HCEC 1CT (cell line): ENCODE results near the gene ROBO2.

Experiments
- DNase-seq: peaks from one replicate; pipeline ENCODE4 v3.0.0-alpha.2; 2017

Gene ROBO2

GRCh38 chr3:77524946-77525682 is 485.2 kb downstream of the ROBO2 start:
- DNase-seq, result no peak

GRCh38 chr3:77526573-77527113 is 486.7 kb downstream of the ROBO2 start:
- DNase-seq, result no peak

- no peak for DNase-seq
These were observed 489.6 kb downstream of the ROBO2 start for GRCh38 chr3:77529522-77529921.

DNA sequence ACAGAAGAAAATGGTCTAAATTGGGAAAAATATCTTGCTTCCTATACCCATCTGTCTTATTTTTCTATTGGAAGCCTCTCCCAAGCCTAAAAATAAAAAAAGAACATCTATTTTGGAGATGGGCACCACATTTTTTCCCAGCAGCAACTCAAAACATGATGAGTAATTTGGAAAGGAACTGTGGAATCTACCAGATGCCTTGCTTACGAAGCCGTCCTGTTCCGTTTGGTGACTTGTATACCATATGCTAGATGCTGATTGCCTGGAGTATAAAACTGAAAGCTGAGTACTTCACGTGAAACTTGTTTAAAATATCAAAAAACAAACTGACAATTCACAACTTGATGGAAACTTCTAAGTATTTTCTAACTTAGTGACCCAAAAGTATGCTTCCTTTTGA is 491.0 kb downstream of the ROBO2 start:
- peak; percentile 31 for DNase-seq

DNA sequence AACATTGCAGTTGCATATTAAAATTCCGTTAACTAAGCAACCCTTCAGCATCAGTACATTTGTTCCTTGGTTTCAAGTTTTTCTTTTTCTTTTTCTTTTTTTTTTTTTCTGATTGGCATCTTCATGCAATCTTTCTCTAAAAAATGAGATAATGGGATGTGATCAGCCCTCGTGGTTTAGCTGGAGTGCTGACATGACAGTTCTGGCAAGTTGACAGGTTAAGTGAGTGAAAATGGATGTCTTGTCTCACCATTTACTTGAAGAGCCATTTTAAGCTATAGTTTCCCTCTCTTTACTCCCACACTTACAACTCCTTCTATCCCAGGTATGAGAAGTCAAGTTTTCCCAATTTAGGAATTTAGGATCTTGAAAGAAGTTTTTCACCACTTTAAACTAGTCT is 495.2 kb downstream of the ROBO2 start:
- no peak for DNase-seq

DNA sequence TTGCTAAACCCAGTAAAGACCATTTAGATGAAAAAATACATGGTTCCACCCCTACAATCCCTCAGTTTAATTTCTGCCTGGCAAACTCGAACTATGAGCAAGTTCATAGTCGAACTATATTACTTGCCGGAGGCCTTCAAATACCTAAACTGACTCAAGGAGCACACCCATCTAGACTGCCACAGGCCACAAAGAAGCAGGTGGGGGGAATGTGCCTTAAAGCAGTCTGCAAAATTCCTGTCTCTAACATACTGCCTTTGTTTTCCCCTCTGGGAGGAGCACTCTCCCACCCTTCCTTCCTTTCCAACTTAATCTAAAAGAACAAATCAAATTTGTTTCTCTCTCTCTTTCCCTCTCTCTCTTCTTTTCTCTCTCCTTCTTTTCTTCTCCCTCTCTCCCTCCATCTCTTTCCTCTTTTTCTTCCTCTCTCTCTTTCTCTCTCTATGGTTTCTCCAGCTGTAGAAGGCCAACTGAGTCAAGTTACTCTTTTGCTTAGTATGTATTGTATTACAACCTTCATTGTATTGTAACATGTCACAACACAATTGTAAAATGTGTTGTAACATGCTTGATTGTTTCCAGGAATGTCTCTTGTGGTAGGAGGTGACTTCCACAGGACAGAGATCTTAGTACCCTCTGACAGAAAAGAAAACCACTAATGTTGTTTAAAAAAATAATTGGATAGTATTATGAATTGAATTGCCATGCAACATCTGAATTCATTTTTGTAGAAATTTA is 496.3 kb downstream of the ROBO2 start:
- DNase-seq, result no peak

- no peak for DNase-seq
These were observed 499.1 kb downstream of the ROBO2 start for GRCh38 chr3:77539014-77539413.

DNA sequence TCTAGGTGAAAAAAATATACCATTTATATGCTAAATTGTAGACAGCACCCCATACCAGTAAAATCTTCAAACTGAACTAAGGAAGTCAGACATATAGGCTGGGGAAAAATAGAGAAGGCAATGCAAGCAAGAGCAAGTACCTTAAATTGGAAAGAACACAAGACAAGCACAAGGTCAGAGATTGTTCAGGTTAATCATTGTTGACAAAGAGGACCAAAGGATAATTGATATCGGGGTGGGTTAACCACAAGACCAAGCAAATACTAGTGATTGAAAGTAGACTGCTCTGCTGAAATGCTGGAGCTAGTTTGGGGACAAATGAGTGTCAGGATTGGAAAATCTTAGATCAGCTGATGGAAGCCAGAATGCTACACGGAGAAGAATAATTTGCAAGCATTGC is 499.8 kb downstream of the ROBO2 start:
- DNase-seq, result no peak

DNA sequence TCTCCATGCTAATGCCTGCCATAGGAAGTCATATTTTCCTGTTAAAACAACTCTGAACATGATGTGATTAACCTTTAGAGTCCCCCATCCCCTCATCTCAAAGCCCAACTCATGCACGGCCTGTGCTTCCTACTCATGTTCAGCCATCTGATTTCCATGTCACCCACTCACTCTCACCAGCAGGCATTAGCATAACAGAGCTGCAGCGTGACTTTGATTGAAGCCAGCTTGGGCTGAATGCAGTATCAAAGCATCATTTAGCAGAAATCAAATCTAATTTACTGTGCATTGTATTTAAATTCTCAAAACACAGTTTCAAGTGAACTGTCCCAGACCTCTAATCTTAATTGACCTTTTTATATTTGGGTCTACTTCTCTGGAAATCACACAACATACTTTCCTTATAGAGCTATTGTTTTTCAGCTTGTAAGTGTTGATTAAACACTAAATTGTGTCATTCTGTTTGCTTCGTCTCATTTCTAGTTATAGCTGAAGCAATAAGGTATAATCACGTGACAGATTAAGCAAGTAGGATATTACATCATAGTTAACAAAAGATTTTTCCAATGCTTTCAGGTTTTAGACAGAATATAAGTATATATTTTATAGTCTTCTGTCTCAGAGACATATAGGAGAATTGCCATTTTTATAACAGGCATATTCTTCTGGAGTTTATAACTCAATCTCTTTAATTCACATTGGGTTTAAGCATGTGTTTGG is 501.5 kb downstream of the ROBO2 start:
- no peak for DNase-seq

- DNase-seq, result no peak
These were observed 506.3 kb downstream of the ROBO2 start for GRCh38 chr3:77546246-77546645.

GRCh38 chr3:77549034-77549433 is 509.1 kb downstream of the ROBO2 start:
- no peak for DNase-seq

GRCh38 chr3:77553240-77553639 is 513.3 kb downstream of the ROBO2 start:
- no peak for DNase-seq

GRCh38 chr3:77562089-77562488 is 522.2 kb downstream of the ROBO2 start:
- no peak for DNase-seq

DNA sequence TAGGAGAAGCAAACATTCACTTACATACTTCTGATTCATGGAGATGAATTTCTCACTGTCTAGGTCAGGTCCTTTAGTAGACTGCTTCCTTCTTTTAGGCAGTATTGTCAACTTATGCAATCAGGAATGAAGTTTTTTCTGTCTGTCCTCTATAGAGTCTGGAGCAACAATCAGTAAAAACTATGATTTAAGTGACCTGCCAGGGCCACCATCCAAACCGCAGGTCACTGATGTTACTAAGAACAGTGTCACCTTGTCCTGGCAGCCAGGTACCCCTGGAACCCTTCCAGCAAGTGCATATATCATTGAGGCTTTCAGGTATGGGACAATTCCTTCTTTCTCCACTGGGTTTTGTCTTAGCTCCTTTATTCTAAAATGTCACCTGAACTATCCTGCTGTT is 523.1 kb downstream of the ROBO2 start:
- DNase-seq, result no peak

DNA sequence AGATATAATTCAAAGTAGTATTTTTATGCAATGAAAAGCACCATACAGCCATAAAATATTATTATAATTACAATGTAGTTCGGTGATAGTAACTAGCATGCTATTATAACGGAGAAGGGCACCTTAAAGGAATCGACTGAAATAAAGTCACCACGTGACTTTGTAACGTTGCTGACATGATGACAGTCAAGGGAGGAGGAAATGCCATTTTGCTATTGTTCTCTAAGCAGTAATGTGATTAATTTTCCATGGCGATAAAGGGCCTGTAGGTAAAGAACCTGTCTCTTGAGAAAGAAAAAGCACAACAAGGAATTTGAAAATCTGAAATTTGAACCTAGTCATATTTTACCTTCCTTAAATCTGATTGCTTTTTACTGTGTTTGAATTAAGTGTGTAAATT is 526.2 kb downstream of the ROBO2 start:
- no peak for DNase-seq

GRCh38 chr3:77571971-77572715 is 532.2 kb downstream of the ROBO2 start:
- no peak for DNase-seq

DNA sequence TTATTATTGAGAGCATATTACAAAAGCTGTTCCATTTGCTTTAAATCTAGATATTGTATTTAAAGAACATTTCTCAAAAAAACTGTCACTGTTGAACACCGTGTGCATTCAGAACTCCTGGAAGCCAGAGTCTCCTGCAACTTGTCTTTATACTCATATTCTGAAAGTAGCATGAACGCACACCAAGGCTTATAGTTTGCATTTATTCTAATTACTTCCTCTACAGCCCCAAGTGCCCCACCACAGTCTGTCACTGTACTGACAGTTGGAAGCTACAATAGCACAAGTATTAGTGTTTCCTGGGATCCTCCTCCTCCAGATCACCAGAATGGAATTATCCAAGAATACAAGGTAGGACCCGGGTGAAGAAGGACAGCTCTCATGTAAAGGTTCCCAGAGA is 537.4 kb downstream of the ROBO2 start:
- DNase-seq, result no peak

DNA sequence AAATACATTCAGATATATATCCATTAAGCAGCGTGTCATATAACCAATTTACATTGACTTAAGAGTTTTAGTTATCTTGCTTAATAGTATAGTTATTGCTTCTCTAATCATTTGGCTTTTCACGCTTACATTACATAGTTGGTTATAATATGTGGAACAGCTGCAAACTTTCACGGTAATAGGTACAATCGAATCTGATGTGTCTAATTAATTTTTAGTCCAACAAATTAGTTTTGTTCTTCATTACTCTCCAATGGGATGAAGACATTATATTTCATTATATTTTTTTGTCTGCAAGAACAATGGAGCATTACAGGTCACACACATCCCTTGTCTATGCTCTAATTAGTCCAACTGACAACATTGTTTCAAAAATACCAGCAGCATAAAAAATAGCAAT is 546.3 kb downstream of the ROBO2 start:
- no peak for DNase-seq

- no peak for DNase-seq
These were observed 549.0 kb downstream of the ROBO2 start for GRCh38 chr3:77588863-77589262.

- DNase-seq, result no peak
These were observed 550.3 kb downstream of the ROBO2 start for GRCh38 chr3:77590191-77590590.

DNA sequence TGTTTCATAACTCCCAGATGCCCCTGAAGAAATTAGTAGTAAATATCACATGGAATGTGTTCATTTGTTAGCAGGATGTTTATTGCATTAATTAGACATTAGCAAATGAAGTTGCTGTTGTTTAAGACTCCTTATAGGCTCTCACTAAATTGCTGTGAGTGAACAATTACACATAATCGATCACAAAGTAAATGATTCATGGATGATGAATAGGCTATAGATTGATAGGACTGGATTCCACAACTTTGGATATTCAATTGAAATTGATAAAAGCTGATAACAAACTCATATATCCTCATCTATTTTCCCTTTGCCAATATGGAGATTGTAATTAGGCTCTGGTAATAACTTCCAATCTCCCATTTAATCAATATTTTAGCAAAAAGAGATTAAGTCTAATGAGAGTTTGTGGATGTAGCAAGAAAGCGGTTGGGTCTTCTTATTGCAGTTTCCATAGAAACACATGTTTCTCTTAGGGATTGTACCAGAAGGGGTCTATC is 555.5 kb downstream of the ROBO2 start:
- no peak for DNase-seq

- no peak for DNase-seq
These were observed 560.0 kb downstream of the ROBO2 start for GRCh38 chr3:77599948-77600347.
